GM12878 (cell line): ENCODE measurements around the gene TTC22. TPM values are rescaled to one million over a fixed set of nuclear protein-coding genes. Genes with fewer than 3 reads are reported as not detected.

ENCODE experiments used
- ATAC-seq: fragments of 200-7000 bp; cut with Tn5 transposase; 3 replicates; pipeline ENCODE4 v1.9.1; 2020; ENCODE audit warnings: mild to moderate bottlenecking, moderate library complexity
- BruUV-seq: library from RNA; stranded (reverse); fragments of 400-500 nt; replicated peaks from 2 replicates; lab custom pipeline; 2021; lab: Mats Ljungman, UMichigan
- CTCF ChIA-PET: fragments of 300-600 bp; sonication (Branson Sonifier 250); formaldehyde crosslinking; extraction: SDS; loops from one replicate; lab custom pipeline; 2021; ENCODE audit warnings: inconsistent platforms; lab: Yijun Ruan, JAX
- POLR2A ChIA-PET: fragments of 350-600 bp; formaldehyde crosslinking; extraction: SDS; loops from one replicate; lab custom pipeline; 2021; ENCODE audit warnings: inconsistent platforms; lab: Charles Lee
- RAD21 ChIA-PET: fragments of 300-600 bp; sonication (Branson Sonifier 250); formaldehyde crosslinking; loops from one replicate; lab custom pipeline; 2023; ENCODE audit warnings: antibody characterized with exemption; ENCODE audit not compliant: unreplicated experiment; lab: Charles Lee
- SMC1A ChIA-PET: fragments of 300-600 bp; sonication (Branson Sonifier 250); formaldehyde crosslinking; loops from one replicate; lab custom pipeline; 2023; ENCODE audit not compliant: unreplicated experiment, uncharacterized antibody; lab: Charles Lee
- DNase-seq: peaks from one replicate; pipeline ENCODE4 v3.0.0-alpha.2; 2011; ENCODE audit warnings: low read depth, low spot score
- FAIRE-seq: peaks from 3 replicates; lab custom pipeline; 2011; peaks lifted over from hg19 to GRCh38; lab: Jason Lieb, UNC
- H2AFZ ChIP-seq: 2 replicates; pipeline ENCODE4 v1.6.0; 2011; ENCODE audit warnings: low read depth, low read length, control low read depth; ENCODE audit not compliant: control insufficient read depth
- H3K27ac ChIP-seq: 2 replicates; pipeline ENCODE4 v1.5.1; 2011; ENCODE audit warnings: control low read depth; ENCODE audit not compliant: control insufficient read depth, insufficient read depth
- H3K27me3 ChIP-seq, 2 experiments: replicated peaks in 1 of 2; 2 replicates each; pipeline versions ENCODE4 v1.6.0 to v1.6.1; 2011; ENCODE audit warnings: low read length in 1 of 2; ENCODE audit not compliant: control insufficient read depth in 2 of 2, insufficient read depth in 2 of 2
- H3K36me3 ChIP-seq, 2 experiments: 2 replicates each; pipeline ENCODE4 v1.5.1; 2011; ENCODE audit warnings: low read length in 1 of 2; ENCODE audit not compliant: control insufficient read depth in 2 of 2, insufficient read depth in 2 of 2
- H3K4me1 ChIP-seq: 2 replicates; pipeline ENCODE4 v1.6.1; 2011; ENCODE audit warnings: mild to moderate bottlenecking, low read length, moderate library complexity, mixed read lengths; ENCODE audit not compliant: control insufficient read depth, insufficient read depth
- H3K4me2 ChIP-seq: 2 replicates; pipeline ENCODE4 v1.6.0; 2011; ENCODE audit warnings: control low read depth; ENCODE audit not compliant: control insufficient read depth, insufficient read depth
- H3K4me3 ChIP-seq: fragments of 200-600 bp; sonication (generic); 2 replicates; pipeline ENCODE4 v1.5.1; 2016
- H3K79me2 ChIP-seq: 2 replicates; pipeline ENCODE4 v1.6.0; 2011; ENCODE audit warnings: low read length; ENCODE audit not compliant: control insufficient read depth, insufficient read depth
- H3K9ac ChIP-seq: 2 replicates; pipeline ENCODE4 v1.8.0; 2011; ENCODE audit warnings: low read length, control low read depth, mixed read lengths; ENCODE audit not compliant: control insufficient read depth, insufficient read depth
- H3K9me3 ChIP-seq: replicated peaks from 3 replicates; pipeline ENCODE4 v1.5.1; 2011; ENCODE audit warnings: mild to moderate bottlenecking, low read length; ENCODE audit not compliant: control insufficient read depth, insufficient read depth
- H4K20me1 ChIP-seq: 2 replicates; pipeline ENCODE4 v1.6.0; 2011; ENCODE audit not compliant: control insufficient read depth, insufficient read depth
- CEBPB ChIP-seq, 2 experiments: fragments of 150-350 bp in 1 of 2; IDR thresholded peaks; 2 replicates each; pipeline ENCODE4 v1.6.1; 2012 to 2014; ENCODE audit warnings: low read depth in 2 of 2, low read length in 2 of 2, borderline replicate concordance in 1 of 2, inconsistent platforms in 1 of 2
- E2F8 ChIP-seq: fragments of 450-650 bp; IDR thresholded peaks from 2 replicates; pipeline ENCODE4 v1.6.1; 2018; ENCODE audit warnings: mild to moderate bottlenecking, low read depth, moderate library complexity; ENCODE audit not compliant: partially characterized antibody
- ETV6 ChIP-seq, 2 experiments: fragments of 450-650 bp in 1 of 2; IDR thresholded peaks in 1 of 2; conservative IDR thresholded peaks in 1 of 2; 2 replicates each; pipeline ENCODE4 v1.6.1; 2014; ENCODE audit warnings: antibody characterized with exemption in 1 of 2, borderline replicate concordance in 1 of 2, low read depth in 1 of 2, mild to moderate bottlenecking in 1 of 2, moderate library complexity in 1 of 2
- MLLT1 ChIP-seq: fragments of 450-650 bp; IDR thresholded peaks from 2 replicates; pipeline ENCODE4 v1.6.1; 2016; ENCODE audit warnings: mild to moderate bottlenecking
- NKRF ChIP-seq: fragments of 450-650 bp; conservative IDR thresholded peaks from 2 replicates; pipeline ENCODE4 v1.6.1; 2017; ENCODE audit warnings: mild to moderate bottlenecking, moderate library complexity
- NRF1 ChIP-seq: conservative IDR thresholded peaks from 2 replicates; pipeline ENCODE4 v1.6.1; 2011; ENCODE audit warnings: mild to moderate bottlenecking, low read depth, low read length, improper control_type of control experiment
- PML ChIP-seq: IDR thresholded peaks from 2 replicates; pipeline ENCODE4 v1.6.1; 2012; ENCODE audit warnings: low read length, inconsistent platforms
- STAT3 ChIP-seq: IDR thresholded peaks from 2 replicates; pipeline ENCODE4 v1.6.1; 2011; ENCODE audit warnings: low read depth, low read length, improper control_type of control experiment
- YY1 ChIP-seq: IDR thresholded peaks from 2 replicates; pipeline ENCODE4 v1.6.1; 2011; ENCODE audit warnings: low read depth, mild to moderate bottlenecking, low read length
- ZZZ3 ChIP-seq: IDR thresholded peaks from 2 replicates; pipeline ENCODE4 v1.6.1; 2011; ENCODE audit warnings: low read depth; ENCODE audit not compliant: control insufficient read depth, insufficient read length
- WGBS: methylation state at CpG from one replicate; pipeline ENCODE4 v1.1.6; 2016; ENCODE audit warnings: low lambda C conversion rate; ENCODE audit not compliant: insufficient replicate concordance, insufficient coverage; ENCODE audit errors: missing lambda C conversion rate; 5-methylcytosine and 5-hydroxymethylcytosine counted together
- in situ Hi-C: fragments of 300-500 bp; cut with MboI; formaldehyde crosslinking; loops from 9 replicates; pipeline ENCODE4 v1.14.3; 2018; ENCODE audit warnings: mixed read lengths
- intact Hi-C: fragments of 100-400 bp; cut with micrococcal nuclease; formaldehyde crosslinking; loops from one replicate; pipeline ENCODE4 v1.14.2; 2022; ENCODE audit not compliant: unreplicated experiment
- polyA plus RNA-seq, 11 experiments: library from polyadenylated mRNA; depleted of rRNA in 4 of 11; unstranded in 6 of 11; stranded (reverse) in 5 of 11; fragments of >200 nt; fragmentation: Nextera tagmentation in 4 of 11; fragmentation: Illumina TruSeq in 1 of 11; extraction: Ambion mirVana in 4 of 11; extraction: Trizol in 1 of 11; gene quantifications; 1 replicate in 1 of 11; 2 replicates in 10 of 11; pipeline versions ENCODE4 v1.2.1 to v1.2.3, GENCODE V29; 2011 to 2016; ENCODE audit warnings: inconsistent platforms in 2 of 11, missing spikeins in 2 of 11, low read depth in 1 of 11
- total RNA-seq, 4 experiments: library from RNA; depleted of rRNA in 3 of 4; stranded (reverse); fragments of >200 nt in 3 of 4; fragmentation: Illumina TruSeq in 1 of 4; extraction: Trizol in 1 of 4; gene quantifications; 2 replicates each; pipeline versions ENCODE4 v1.2.1 to v1.2.3, GENCODE V29; 2013 to 2021

Gene TTC22
- total and polyA plus RNA-seq, 10 of the 15 experiments (the other 5 are each of a cell fraction or from before 2014, with no cell fraction given): 0.64 to 5.1 (median 1.9) TPM

GRCh38 chr1:54764922-54765561 is 36.1 kb downstream of the TTC22 start:
- H3K79me2 ChIP-seq: peaks cover 17% of the 10 kb centered on the region
- BruUV-seq: no TSS peak
- DNase-seq: no peak
- intact Hi-C loops: loop anchor here (2.0 kb wide), 2 partner anchors 36 to 50 kb away; partner anchors contain the start of genes TTC22 and TTC4
- peak; percentile 42 for ATAC-seq
- RAD21 ChIA-PET: no interaction called here
- H3K4me3 ChIP-seq: peak overlapping the region; percentile 69
- no peaks in the 10 kb centered on the region for H3K9me3 ChIP-seq
- H3K4me2 ChIP-seq: peak overlapping the region; percentile 93
- 0 out of 2 replicates have a peak, but pooled peaks have one; percentile 28 for TF ChIP-seq NKRF
- TF ChIP-seq ZZZ3: no peak
- no peak for TF ChIP-seq PML
- no peak for TF ChIP-seq CEBPB (IDR thresholded peaks at IDR 0.05; ENCODE audit: borderline replicate concordance in 1 of 2, low read depth in 2 of 2, low read length in 2 of 2)
- TF ChIP-seq STAT3: no peak
- no peak for TF ChIP-seq E2F8
- TF ChIP-seq YY1: no peak
- no peak for TF ChIP-seq ETV6 (conservative IDR thresholded peaks at IDR 0.05 in 1 of 2, IDR thresholded peaks at IDR 0.05 in 1 of 2; ENCODE audit: borderline replicate concordance in 1 of 2, low read depth in 1 of 2)
- no peak for TF ChIP-seq NRF1
- TF ChIP-seq MLLT1: peak; percentile 44; the same call in 1 of the 2 replicates
- WGBS: 26% methylated on average over 13 of the region's 13 CpGs
- no peaks in the 10 kb centered on the region for H3K36me3 ChIP-seq
- CTCF ChIA-PET: interaction anchor here (0.6 to 8.9 kb wide), 3 partner anchors 15 to 233 kb away, joined by 3 to 60 read pairs (median 3); partner anchors contain the start of gene TTC22
- POLR2A ChIA-PET: interaction anchor here (1.0 to 1.4 kb wide), 2 partner anchors 34 to 37 kb away, joined by 3 read pairs; no protein-coding TSS in a partner anchor
- FAIRE-seq: no peak
- in situ Hi-C loops: no loop called here
- no peaks in the 10 kb centered on the region for H4K20me1 ChIP-seq
- SMC1A ChIA-PET: interaction anchor here (0.8 to 2.2 kb wide), 3 partner anchors 13 to 37 kb away, joined by 3 to 11 read pairs (median 4); no protein-coding TSS in a partner anchor
- H3K4me1 ChIP-seq: peaks cover 9% of the 10 kb centered on the region
- H3K27ac ChIP-seq: no peak overlapping the region
- no peaks in the 10 kb centered on the region for H3K27me3 ChIP-seq
- H3K9ac ChIP-seq: peak overlapping the region; percentile 56
- peak overlapping the region; percentile 93 for H2AFZ ChIP-seq
